ENCODE data around the gene PITPNM3.

PITPNM3 gene

GRCh38 chr17:6461792-6462524, 94.4 kb downstream of the PITPNM3 start:
- TF ChIP-seq CTCF (IDR thresholded peaks at IDR 0.05; ENCODE audit: unreplicated experiment in 3 of 3): no peak
- H3K36me3 Mint-ChIP-seq (ENCODE audit: low read depth): peaks cover 13% of the 10 kb centered on the region
- no peak overlapping the region for H3K27ac Mint-ChIP-seq
- peaks cover 4% of the 10 kb centered on the region for H3K4me1 Mint-ChIP-seq
- peaks cover 4% of the 10 kb centered on the region for H3K9me3 Mint-ChIP-seq
- peaks cover 5% of the 10 kb centered on the region for H3K27me3 Mint-ChIP-seq (ENCODE audit: low read depth)
- no peak overlapping the region for H3K4me3 Mint-ChIP-seq

- TF ChIP-seq CTCF (IDR thresholded peaks at IDR 0.05; ENCODE audit: unreplicated experiment in 3 of 3): no peak
- Mint-ChIP-seq H3K27ac (no peak overlapping the region), H3K9me3 (no peaks in the 10 kb centered on the region), H3K27me3 (ENCODE audit: low read depth) (peaks cover 11% of the 10 kb centered on the region), H3K4me3 (no peak overlapping the region), H3K4me1 (peaks cover 11% of the 10 kb centered on the region), H3K36me3 (ENCODE audit: low read depth) (peaks cover 9% of the 10 kb centered on the region)
Observed at GRCh38 chr17:6461246-6461645, 95.1 kb downstream of the PITPNM3 start.

- Mint-ChIP-seq H3K4me1 (peaks cover 13% of the 10 kb centered on the region), H3K27me3 (ENCODE audit: low read depth) (peaks cover 11% of the 10 kb centered on the region), H3K9me3 (no peaks in the 10 kb centered on the region), H3K36me3 (ENCODE audit: low read depth) (peaks cover 3% of the 10 kb centered on the region), H3K4me3 (no peak overlapping the region), H3K27ac (no peak overlapping the region)
- no peak for TF ChIP-seq CTCF (IDR thresholded peaks at IDR 0.05; ENCODE audit: unreplicated experiment in 3 of 3)
Observed at GRCh38 chr17:6460531-6461161, 95.7 kb downstream of the PITPNM3 start.

- no peaks in the 10 kb centered on the region for H3K9me3 Mint-ChIP-seq
- no peak overlapping the region for H3K4me3 Mint-ChIP-seq
- peaks cover 19% of the 10 kb centered on the region for H3K27me3 Mint-ChIP-seq (ENCODE audit: low read depth)
- TF ChIP-seq CTCF (IDR thresholded peaks at IDR 0.05; ENCODE audit: unreplicated experiment in 3 of 3): no peak
- no peak overlapping the region for H3K27ac Mint-ChIP-seq
- H3K36me3 Mint-ChIP-seq (ENCODE audit: low read depth): no peaks in the 10 kb centered on the region
- peaks cover 22% of the 10 kb centered on the region for H3K4me1 Mint-ChIP-seq
Observed at GRCh38 chr17:6458460-6458950, 97.8 kb downstream of the PITPNM3 start.

GRCh38 chr17:6457688-6458459, 98.5 kb downstream of the PITPNM3 start:
- peaks cover 25% of the 10 kb centered on the region for H3K27me3 Mint-ChIP-seq (ENCODE audit: low read depth)
- H3K9me3 Mint-ChIP-seq: no peaks in the 10 kb centered on the region
- no peaks in the 10 kb centered on the region for H3K36me3 Mint-ChIP-seq (ENCODE audit: low read depth)
- H3K4me1 Mint-ChIP-seq: peaks cover 29% of the 10 kb centered on the region
- TF ChIP-seq CTCF (IDR thresholded peaks at IDR 0.05; ENCODE audit: unreplicated experiment in 3 of 3): no peak
- no peak overlapping the region for H3K4me3 Mint-ChIP-seq
- no peak overlapping the region for H3K27ac Mint-ChIP-seq

Data from nephron (organoid).